Transverse colon (tissue), 4 donors: ENCODE measurements around the gene PDZD2. TPM values are rescaled to one million over a fixed set of nuclear protein-coding genes. Genes with fewer than 3 reads are reported as not detected.

ENCODE experiments used
- DNase-seq: peaks from one replicate; pipeline ENCODE4 v3.0.0-alpha.2; 2019
- H3K27ac ChIP-seq, 4 donors: fragments of 200-600 bp; sonication (generic); 2 replicates each; pipeline ENCODE4 v1.5.1; 2016 to 2018; ENCODE audit warnings: inconsistent platforms in 4 of 4
- H3K27me3 ChIP-seq: fragments of 200-600 bp; sonication (generic); 2 replicates; pipeline ENCODE4 v1.5.1; 2017; ENCODE audit warnings: inconsistent platforms
- H3K36me3 ChIP-seq, 4 donors: fragments of 200-600 bp; sonication (generic); 2 replicates each; pipeline ENCODE4 v1.5.1; 2017 to 2019; ENCODE audit warnings: inconsistent platforms in 4 of 4
- H3K4me1 ChIP-seq, 4 donors: fragments of 200-600 bp; sonication (generic); 2 replicates each; pipeline ENCODE4 v1.5.1; 2017 to 2020; ENCODE audit warnings: inconsistent platforms in 4 of 4
- H3K4me3 ChIP-seq, 4 donors: fragments of 200-600 bp; sonication (generic); 1 replicate in 1 of 4; 2 replicates in 3 of 4; pipeline versions ENCODE4 v1.5.1 to v1.6.1; 2017 to 2019; ENCODE audit warnings: inconsistent platforms in 4 of 4
- H3K9me3 ChIP-seq, 2 donors: fragments of 200-600 bp; sonication (generic); 2 replicates each; pipeline ENCODE4 v1.5.1; 2017 to 2019; ENCODE audit warnings: inconsistent platforms in 2 of 2
- EP300 ChIP-seq: sonication (generic); formaldehyde crosslinking; IDR thresholded peaks from one replicate; pipeline ENCODE4 v1.6.1; 2017; ENCODE audit warnings: antibody characterized with exemption, low read depth
- POLR2A ChIP-seq: fragments of 450-650 bp; IDR thresholded peaks from one replicate; pipeline ENCODE4 v1.6.1; 2016; ENCODE audit warnings: antibody characterized with exemption, mild to moderate bottlenecking, moderate library complexity
- POLR2AphosphoS5 ChIP-seq, 3 donors: sonication (generic); formaldehyde crosslinking; IDR thresholded peaks; one replicate each; pipeline ENCODE4 v1.6.1; 2016; ENCODE audit warnings: antibody characterized with exemption in 3 of 3
- WGBS, 2 donors: methylation state at CpG; one replicate each; pipeline ENCODE4 v1.1.5; 2018; ENCODE audit warnings: low coverage in 1 of 2; 5-methylcytosine and 5-hydroxymethylcytosine counted together
- in situ Hi-C, 4 donors: fragments of 200-750 bp; cut with MboI; loops; one replicate each; pipeline versions ENCODE4 v1.15.0 to v1.15.1; 2017; ENCODE audit warnings: low sequenced_read_pairs in 3 of 4, low pct_ligation_motif_present in 1 of 4, low pct_unique_long_range_greater_than_20kb in 1 of 4
- intact Hi-C: fragments of 100-400 bp; cut with DNase I; formaldehyde crosslinking; loops from one replicate; pipeline ENCODE4 v1.15.1; 2023; ENCODE audit warnings: low total_unique reads
- total RNA-seq, 4 donors: library from RNA; depleted of rRNA; stranded (reverse); fragments of >200 nt; gene quantifications; one replicate each; pipeline ENCODE4 v1.1.0, GENCODE V29; 2016
- TF ChIP-seq, protein P1 (sequence below), 5 experiments: fragments of 200-600 bp in 3 of 5; fragments of 450-650 bp in 2 of 5; sonication (generic) in 3 of 5; IDR thresholded peaks; 1 replicate in 2 of 5; 2 replicates in 3 of 5; pipeline ENCODE4 v1.5.1; 2016 to 2017; ENCODE audit warnings: antibody characterized with exemption in 5 of 5, inconsistent platforms in 3 of 5, mild to moderate bottlenecking in 2 of 5, moderate library complexity in 1 of 5

Gene PDZD2
- total RNA-seq, 4 donors from 2014 or later, result 2.0 to 3.7 (median 2.8) TPM

DNA sequence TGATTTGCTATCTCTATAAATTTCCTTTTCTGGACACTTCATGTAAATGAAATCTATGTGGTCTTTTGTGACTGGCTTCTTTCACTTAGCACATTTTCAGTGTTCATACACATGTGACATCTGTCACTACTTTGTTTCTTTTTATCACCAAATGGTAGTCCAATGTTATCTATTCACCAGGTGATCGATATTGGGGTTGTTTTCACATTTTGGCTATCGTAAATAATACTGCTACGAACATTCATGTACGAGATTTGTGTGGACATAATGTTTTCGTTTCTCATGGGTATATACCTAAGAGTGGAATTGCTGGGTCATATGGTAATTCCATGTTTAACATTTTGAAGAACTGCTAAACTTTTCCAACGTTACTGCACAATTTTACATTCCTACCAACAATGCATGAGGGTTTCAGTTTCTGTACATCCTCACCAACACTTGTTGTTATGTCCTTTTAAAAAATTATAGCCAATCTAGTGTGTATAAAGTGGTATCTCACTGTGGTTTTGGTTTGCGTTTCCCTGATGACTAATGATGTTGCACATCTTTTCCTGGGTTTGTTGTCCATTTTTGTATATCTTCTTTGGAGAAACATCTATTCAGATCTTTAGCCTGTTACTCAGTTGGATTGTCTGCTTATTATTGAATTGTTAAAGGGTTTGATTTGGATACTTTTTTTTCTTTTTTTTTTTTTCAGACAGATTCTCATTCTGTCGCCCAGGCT is 263.0 kb downstream of the PDZD2 start:
- DNase-seq, result no peak
- TF ChIP-seq EP300 (no peak), POLR2AphosphoS5 (IDR thresholded peaks at IDR 0.05) (no peak), POLR2A (no peak)
- TF ChIP-seq, protein P1, sequence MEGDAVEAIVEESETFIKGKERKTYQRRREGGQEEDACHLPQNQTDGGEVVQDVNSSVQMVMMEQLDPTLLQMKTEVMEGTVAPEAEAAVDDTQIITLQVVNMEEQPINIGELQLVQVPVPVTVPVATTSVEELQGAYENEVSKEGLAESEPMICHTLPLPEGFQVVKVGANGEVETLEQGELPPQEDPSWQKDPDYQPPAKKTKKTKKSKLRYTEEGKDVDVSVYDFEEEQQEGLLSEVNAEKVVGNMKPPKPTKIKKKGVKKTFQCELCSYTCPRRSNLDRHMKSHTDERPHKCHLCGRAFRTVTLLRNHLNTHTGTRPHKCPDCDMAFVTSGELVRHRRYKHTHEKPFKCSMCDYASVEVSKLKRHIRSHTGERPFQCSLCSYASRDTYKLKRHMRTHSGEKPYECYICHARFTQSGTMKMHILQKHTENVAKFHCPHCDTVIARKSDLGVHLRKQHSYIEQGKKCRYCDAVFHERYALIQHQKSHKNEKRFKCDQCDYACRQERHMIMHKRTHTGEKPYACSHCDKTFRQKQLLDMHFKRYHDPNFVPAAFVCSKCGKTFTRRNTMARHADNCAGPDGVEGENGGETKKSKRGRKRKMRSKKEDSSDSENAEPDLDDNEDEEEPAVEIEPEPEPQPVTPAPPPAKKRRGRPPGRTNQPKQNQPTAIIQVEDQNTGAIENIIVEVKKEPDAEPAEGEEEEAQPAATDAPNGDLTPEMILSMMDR (IDR thresholded peaks at IDR 0.05), result no peak

DNA sequence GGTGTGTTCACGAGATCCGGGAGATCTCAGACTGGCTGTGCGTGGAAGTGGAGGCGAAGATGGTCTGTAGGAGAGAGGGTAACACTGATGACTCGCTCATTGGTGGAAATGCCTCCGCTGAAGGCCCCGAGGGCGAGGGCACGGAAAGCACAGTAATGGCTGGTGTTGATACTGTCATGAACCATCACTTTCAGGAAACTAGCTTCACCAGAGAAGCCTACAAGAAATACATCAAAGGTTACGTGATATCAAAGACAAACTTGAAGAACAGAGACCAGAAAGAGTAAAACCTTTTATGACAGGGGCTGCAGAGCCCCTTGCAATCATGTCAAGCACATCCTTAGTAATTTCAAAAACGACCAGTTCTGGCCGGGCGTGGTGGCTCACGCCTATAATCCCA is 269.5 kb downstream of the PDZD2 start:
- in situ Hi-C loops (no loop called here), intact Hi-C loops (no loop called here)
- WGBS, 2 donors, result 88% methylated on average over 14 of the region's 14 CpGs; no CpG with 5 or more reads in 1 of the 2 donors
- Histone ChIP-seq H3K27ac (no peak overlapping the region), H3K27me3 (no peaks in the 10 kb centered on the region), H3K4me1 (no peaks in the 10 kb centered on the region), H3K4me3 (no peak overlapping the region), H3K36me3 (no peaks in the 10 kb centered on the region), H3K9me3 (no peaks in the 10 kb centered on the region)
- DNase-seq, result no peak
- TF ChIP-seq EP300 (no peak), POLR2AphosphoS5 (IDR thresholded peaks at IDR 0.05) (no peak), POLR2A (no peak)
- TF ChIP-seq, protein P1 (IDR thresholded peaks at IDR 0.05), result no peak

More for the DNA sequence above, 263.0 kb downstream of the PDZD2 start:
- H3K36me3 ChIP-seq, result no peaks in the 10 kb centered on the region
- no peaks in the 10 kb centered on the region for H3K9me3 ChIP-seq
- 69 to 86% methylated on average over 8 of the region's 8 CpGs for WGBS, 2 donors
- H3K27ac ChIP-seq, result no peak overlapping the region
- no peaks in the 10 kb centered on the region for H3K4me1 ChIP-seq
- intact Hi-C loops, result no loop called here
- H3K4me3 ChIP-seq, result no peak overlapping the region
- H3K27me3 ChIP-seq, result no peaks in the 10 kb centered on the region
- in situ Hi-C loops, result no loop called here

DNA sequence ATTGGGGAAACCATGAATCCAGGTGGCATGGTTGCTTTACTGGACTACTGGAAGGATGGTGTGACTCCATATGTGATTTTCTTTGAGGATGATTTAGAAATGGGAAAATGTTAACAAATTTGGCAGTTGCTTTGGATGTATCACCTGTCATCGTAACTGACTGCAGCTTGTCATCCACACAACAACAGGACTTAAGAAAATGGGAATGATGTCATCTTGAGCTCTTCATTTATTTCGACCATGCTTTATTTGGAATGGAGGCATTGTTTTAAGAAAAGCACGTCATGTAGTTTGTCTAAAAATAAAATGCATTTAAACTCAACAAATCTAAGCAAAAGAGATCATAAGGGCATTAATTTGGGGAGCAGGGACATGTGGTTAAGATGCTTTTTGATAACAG is 270.1 kb downstream of the PDZD2 start:
- in situ Hi-C loops, result no loop called here
- Histone ChIP-seq H3K27ac (no peak overlapping the region), H3K27me3 (no peaks in the 10 kb centered on the region), H3K4me1 (no peaks in the 10 kb centered on the region), H3K4me3 (no peak overlapping the region), H3K36me3 (no peaks in the 10 kb centered on the region), H3K9me3 (no peaks in the 10 kb centered on the region)
- no peak for DNase-seq
- no peak for TF ChIP-seq POLR2AphosphoS5 (IDR thresholded peaks at IDR 0.05)
- no peak for TF ChIP-seq EP300
- no peak for TF ChIP-seq POLR2A
- TF ChIP-seq, protein P1 (IDR thresholded peaks at IDR 0.05), result no peak
- intact Hi-C loops, result no loop called here
- 64 to 77% methylated on average over 3 of the region's 3 CpGs for WGBS, 2 donors

DNA sequence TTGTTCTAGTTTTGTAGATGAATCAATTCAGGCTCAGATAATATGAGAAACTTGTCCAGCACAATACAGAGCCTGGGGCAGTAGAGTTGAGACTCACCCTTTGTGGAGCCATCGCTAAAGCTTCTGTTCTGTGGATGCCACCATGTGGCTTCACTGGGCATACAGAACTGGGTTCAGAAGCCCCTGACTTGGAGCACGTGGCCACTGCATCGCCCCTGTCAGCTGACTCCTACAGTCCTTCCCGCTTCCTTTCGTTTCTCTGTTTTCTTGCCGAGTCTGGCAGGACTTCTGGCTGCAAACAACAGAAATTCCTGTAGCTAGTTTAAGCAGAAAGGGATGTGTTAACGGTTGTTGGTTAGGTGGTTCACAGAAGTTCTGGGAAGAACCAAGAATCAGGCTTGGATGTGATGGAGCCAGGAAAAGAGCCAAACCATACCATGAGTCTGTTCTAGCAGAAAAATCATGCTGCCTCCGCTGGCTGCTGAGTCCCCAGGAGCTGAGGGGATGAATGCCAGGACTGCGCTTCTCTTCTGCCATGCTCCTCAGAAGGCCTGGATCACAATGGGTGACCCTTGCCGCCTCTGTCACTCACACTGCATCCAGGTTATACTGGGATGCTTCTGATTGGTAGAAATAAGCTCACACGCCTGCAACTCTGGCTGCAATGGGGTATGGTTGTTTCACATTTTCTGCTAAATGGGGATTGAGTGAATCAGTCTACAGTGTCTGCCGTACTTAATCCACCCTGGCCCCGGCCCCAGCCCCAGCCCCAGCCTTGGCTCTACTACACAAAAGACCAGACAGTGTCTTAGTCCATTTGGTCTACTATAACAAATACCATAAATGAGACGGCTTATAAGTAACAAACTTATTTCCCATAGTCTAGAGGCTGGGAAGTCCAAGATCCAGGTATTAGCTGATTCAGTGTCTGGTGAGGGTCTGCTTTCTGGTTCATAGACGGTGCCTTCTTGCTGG is 272.6 kb downstream of the PDZD2 start:
- intact Hi-C loops (no loop called here), in situ Hi-C loops (no loop called here)
- H3K36me3 ChIP-seq, result no peaks in the 10 kb centered on the region
- H3K27ac ChIP-seq, result no peak overlapping the region
- H3K4me1 ChIP-seq, result no peaks in the 10 kb centered on the region
- no peaks in the 10 kb centered on the region for H3K9me3 ChIP-seq
- WGBS, 2 donors, result 51 to 87% methylated on average over 8 to 15 of the region's 15 CpGs
- DNase-seq, result no peak
- no peak overlapping the region for H3K4me3 ChIP-seq
- TF ChIP-seq POLR2AphosphoS5 (IDR thresholded peaks at IDR 0.05) (no peak), POLR2A (no peak), EP300 (no peak)
- TF ChIP-seq, protein P1 (IDR thresholded peaks at IDR 0.05), result no peak
- H3K27me3 ChIP-seq, result no peaks in the 10 kb centered on the region
